ENCODE results near the gene CAMK2B. TPM values are rescaled to one million over a fixed set of nuclear protein-coding genes. Genes with fewer than 3 reads are reported as not detected.

The CAMK2B gene
- total RNA-seq, 1 experiment from 2014 or later: not detected

DNA sequence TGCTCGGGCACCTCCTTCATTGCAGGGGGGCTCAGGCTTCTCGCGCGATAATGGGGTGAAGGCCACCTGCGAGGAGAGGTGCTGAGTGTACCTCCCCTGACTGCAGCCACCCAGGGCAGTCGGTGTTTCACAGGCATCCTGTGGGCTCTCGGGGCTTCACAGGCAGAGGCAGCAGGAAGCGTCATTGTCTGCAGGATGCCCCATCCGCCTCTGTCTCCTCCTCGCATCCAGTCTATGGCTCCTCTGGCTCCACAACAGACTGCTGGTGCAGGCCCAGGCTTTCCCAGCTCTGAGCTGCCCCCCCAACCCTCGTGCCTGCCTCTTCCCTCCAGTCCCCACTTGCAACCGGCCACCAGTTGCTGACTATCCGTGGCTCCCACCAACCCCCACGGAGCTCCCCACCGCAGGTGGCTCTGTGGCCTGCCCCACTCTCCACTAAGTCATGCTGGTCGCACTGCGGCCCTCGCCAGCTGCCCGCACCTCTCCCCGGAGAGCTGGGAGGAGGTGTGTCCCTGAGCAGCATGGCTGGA, 36.5 kb downstream of the CAMK2B start:
- Histone ChIP-seq H3K27me3 (ENCODE audit: low read length) (no peaks in the 10 kb centered on the region), H4K20me1 (ENCODE audit: insufficient read depth, low read depth, low read length) (no peaks in the 10 kb centered on the region), H2AFZ (ENCODE audit: low read length) (no peak overlapping the region), H3K79me2 (ENCODE audit: low read length) (no peaks in the 10 kb centered on the region), H3K4me3 (ENCODE audit: low read length) (no peak overlapping the region), H3K36me3 (ENCODE audit: insufficient read depth, low read length) (no peaks in the 10 kb centered on the region), H3K9me2 (replicated peaks; ENCODE audit: insufficient read depth, low read length) (no peaks in the 10 kb centered on the region), H3K4me2 (ENCODE audit: low read depth, low read length, poor library complexity, severe bottlenecking) (no peak overlapping the region), H3K9me3 (ENCODE audit: low read length) (no peaks in the 10 kb centered on the region), H3K27ac (ENCODE audit: low read length) (no peak overlapping the region), H3K4me1 (ENCODE audit: low read length) (no peaks in the 10 kb centered on the region), H3K9ac (ENCODE audit: low read length) (no peak overlapping the region)
- DNase-seq: no peak

DNA sequence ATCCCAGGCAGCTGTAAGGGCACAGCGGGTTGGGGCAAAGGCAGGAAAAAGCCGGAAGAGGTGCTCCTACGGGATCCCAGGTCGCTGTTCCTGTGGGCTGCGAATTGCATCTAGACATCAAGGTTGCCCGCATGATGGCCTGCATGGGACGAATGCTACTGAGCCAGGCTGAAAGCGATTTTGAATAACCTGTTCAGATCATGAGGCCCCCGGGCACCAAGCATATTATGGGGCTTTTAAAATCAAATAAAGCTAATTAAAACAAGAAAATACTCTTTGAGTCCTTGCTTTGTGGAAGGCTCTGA, 37.1 kb downstream of the CAMK2B start:
- no peak overlapping the region for H3K9ac ChIP-seq (ENCODE audit: low read length)
- no peaks in the 10 kb centered on the region for H3K79me2 ChIP-seq (ENCODE audit: low read length)
- H3K4me2 ChIP-seq (ENCODE audit: low read depth, low read length, poor library complexity, severe bottlenecking): no peak overlapping the region
- no peak for DNase-seq
- no peaks in the 10 kb centered on the region for H3K36me3 ChIP-seq (ENCODE audit: insufficient read depth, low read length)
- H3K4me3 ChIP-seq (ENCODE audit: low read length): no peak overlapping the region
- H4K20me1 ChIP-seq (ENCODE audit: insufficient read depth, low read depth, low read length): no peaks in the 10 kb centered on the region
- H2AFZ ChIP-seq (ENCODE audit: low read length): no peak overlapping the region
- H3K27ac ChIP-seq (ENCODE audit: low read length): no peak overlapping the region
- no peaks in the 10 kb centered on the region for H3K9me3 ChIP-seq (ENCODE audit: low read length)
- no peaks in the 10 kb centered on the region for H3K27me3 ChIP-seq (ENCODE audit: low read length)
- no peaks in the 10 kb centered on the region for H3K9me2 ChIP-seq (replicated peaks; ENCODE audit: insufficient read depth, low read length)
- no peaks in the 10 kb centered on the region for H3K4me1 ChIP-seq (ENCODE audit: low read length)

DNA sequence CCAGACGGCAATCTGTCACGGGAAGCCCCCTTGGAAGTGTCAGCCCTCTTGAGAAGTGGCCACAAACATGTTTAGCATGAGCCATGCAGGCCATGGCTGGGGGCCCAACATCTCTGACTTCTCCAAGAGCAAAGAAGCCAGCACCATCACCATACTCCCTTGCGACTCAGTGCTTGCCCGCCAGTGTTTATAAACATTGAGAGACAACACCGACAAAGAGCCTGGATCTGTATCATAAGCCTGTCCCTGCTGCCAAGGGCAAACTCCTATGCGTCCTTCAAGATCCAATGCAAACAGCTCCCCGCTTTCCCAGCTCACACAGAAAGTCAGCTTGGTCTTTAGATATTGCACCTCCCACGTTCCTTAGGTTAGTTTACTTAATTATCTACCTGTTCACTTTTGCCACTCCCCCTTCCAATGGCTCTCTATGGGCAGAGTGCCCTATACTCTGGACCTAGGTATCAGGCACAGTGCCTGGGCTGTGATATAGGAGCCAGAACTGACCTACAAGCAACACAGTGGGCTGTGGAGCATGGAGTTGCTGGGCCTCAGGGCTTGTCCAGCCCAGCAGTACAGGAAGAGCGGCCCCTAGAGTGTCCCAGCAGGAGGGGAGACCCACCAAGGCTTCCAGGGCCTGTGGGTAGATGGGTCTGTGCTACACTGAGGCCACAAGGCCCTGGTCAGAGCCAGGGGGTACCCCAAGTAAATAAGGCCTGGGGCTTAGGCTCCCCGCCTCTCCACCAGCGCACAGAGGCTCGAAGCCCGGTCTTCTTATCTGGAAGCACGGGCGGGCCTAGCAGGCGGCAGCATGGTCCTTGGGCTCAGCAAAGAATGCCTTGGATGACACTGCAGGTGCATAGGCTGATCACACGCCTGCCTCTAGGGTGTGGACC, 37.7 kb downstream of the CAMK2B start:
- Histone ChIP-seq H3K79me2 (ENCODE audit: low read length) (no peaks in the 10 kb centered on the region), H3K27ac (ENCODE audit: low read length) (no peak overlapping the region), H3K27me3 (ENCODE audit: low read length) (no peaks in the 10 kb centered on the region), H3K4me1 (ENCODE audit: low read length) (no peaks in the 10 kb centered on the region), H4K20me1 (ENCODE audit: insufficient read depth, low read depth, low read length) (no peaks in the 10 kb centered on the region), H3K36me3 (ENCODE audit: insufficient read depth, low read length) (no peaks in the 10 kb centered on the region), H3K9me3 (ENCODE audit: low read length) (no peaks in the 10 kb centered on the region), H3K9ac (ENCODE audit: low read length) (no peak overlapping the region), H3K9me2 (replicated peaks; ENCODE audit: insufficient read depth, low read length) (no peaks in the 10 kb centered on the region), H3K4me2 (ENCODE audit: low read depth, low read length, poor library complexity, severe bottlenecking) (no peak overlapping the region), H3K4me3 (ENCODE audit: low read length) (no peak overlapping the region), H2AFZ (ENCODE audit: low read length) (no peak overlapping the region)
- DNase-seq: no peak

DNA sequence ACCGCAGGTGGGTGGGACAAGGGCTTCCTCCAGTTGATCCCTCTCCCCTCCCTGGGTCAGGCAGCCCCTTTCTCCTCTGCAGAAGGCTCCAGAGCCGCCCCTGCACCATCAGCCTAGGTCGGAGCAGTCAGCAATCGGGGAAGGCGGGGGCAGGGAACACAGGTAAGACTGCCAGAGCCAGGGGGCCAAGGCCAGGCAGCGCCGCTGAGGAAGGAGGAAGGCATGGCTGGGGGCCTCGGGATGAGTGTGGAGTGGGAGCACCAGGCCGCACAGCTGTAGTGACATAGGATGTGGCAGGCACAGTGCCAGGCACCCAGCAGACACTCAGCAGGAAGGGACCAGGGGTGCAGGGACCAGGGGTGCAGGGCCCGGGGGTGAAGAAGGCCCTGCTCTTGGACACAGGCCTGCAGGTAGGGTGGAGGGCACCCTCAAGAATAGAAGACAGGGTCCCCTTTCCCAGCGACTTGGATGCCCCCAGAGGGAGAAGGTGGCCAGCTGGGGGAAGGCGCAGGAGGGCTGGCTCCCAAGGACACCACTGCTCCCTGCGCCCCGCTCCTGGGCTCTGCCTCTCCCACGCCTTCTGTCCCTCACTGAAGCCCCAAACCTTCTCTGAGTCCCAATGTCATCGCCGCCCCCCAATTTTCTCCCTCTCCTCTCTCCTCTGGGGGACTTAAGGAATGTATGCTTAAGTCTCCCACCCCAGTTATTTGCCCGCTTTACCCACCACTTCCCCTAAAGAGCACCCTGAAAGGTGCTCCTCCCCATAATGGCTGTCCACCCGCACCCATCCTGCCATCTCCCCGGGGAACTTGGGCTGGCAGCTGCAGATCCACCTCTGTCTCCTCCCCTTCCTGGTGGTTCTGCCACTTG, 38.5 kb downstream of the CAMK2B start:
- no peak overlapping the region for H3K27ac ChIP-seq (ENCODE audit: low read length)
- H3K4me1 ChIP-seq (ENCODE audit: low read length): no peaks in the 10 kb centered on the region
- H2AFZ ChIP-seq (ENCODE audit: low read length): no peak overlapping the region
- no peak for DNase-seq
- no peaks in the 10 kb centered on the region for H3K36me3 ChIP-seq (ENCODE audit: insufficient read depth, low read length)
- H3K4me2 ChIP-seq (ENCODE audit: low read depth, low read length, poor library complexity, severe bottlenecking): no peak overlapping the region
- no peaks in the 10 kb centered on the region for H3K9me2 ChIP-seq (replicated peaks; ENCODE audit: insufficient read depth, low read length)
- H3K4me3 ChIP-seq (ENCODE audit: low read length): no peak overlapping the region
- no peaks in the 10 kb centered on the region for H3K79me2 ChIP-seq (ENCODE audit: low read length)
- H3K27me3 ChIP-seq (ENCODE audit: low read length): no peaks in the 10 kb centered on the region
- H3K9ac ChIP-seq (ENCODE audit: low read length): no peak overlapping the region
- H4K20me1 ChIP-seq (ENCODE audit: insufficient read depth, low read depth, low read length): no peaks in the 10 kb centered on the region
- no peaks in the 10 kb centered on the region for H3K9me3 ChIP-seq (ENCODE audit: low read length)

DNA sequence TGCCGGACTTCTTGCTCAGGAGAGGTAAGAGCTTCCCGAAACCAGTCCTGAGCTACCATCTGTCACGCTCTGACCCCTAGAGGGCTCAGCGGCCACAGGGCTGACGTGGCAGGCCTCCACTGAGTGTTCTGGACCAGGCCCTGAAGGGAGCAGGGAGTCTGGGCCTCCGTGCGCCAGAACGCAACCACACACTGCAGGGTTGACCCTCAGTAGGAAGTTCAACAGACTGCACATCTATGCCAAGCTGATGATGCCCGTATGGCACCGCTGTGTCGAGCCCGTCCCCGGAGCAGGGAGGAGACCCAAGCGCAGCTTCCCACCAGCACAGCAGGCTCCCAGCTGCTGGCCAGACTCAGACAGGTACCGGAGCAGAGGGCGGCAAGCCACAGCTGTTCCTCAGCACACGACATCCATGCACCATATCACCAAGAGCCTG, 39.2 kb downstream of the CAMK2B start:
- DNase-seq: no peak
- H3K27ac ChIP-seq (ENCODE audit: low read length): no peak overlapping the region
- H3K4me3 ChIP-seq (ENCODE audit: low read length): no peak overlapping the region
- H4K20me1 ChIP-seq (ENCODE audit: insufficient read depth, low read depth, low read length): no peaks in the 10 kb centered on the region
- no peak overlapping the region for H3K9ac ChIP-seq (ENCODE audit: low read length)
- no peak overlapping the region for H3K4me2 ChIP-seq (ENCODE audit: low read depth, low read length, poor library complexity, severe bottlenecking)
- no peaks in the 10 kb centered on the region for H3K27me3 ChIP-seq (ENCODE audit: low read length)
- H3K9me3 ChIP-seq (ENCODE audit: low read length): no peaks in the 10 kb centered on the region
- H3K9me2 ChIP-seq (replicated peaks; ENCODE audit: insufficient read depth, low read length): no peaks in the 10 kb centered on the region
- no peaks in the 10 kb centered on the region for H3K4me1 ChIP-seq (ENCODE audit: low read length)
- H2AFZ ChIP-seq (ENCODE audit: low read length): no peak overlapping the region
- H3K36me3 ChIP-seq (ENCODE audit: insufficient read depth, low read length): no peaks in the 10 kb centered on the region
- no peaks in the 10 kb centered on the region for H3K79me2 ChIP-seq (ENCODE audit: low read length)

DNA sequence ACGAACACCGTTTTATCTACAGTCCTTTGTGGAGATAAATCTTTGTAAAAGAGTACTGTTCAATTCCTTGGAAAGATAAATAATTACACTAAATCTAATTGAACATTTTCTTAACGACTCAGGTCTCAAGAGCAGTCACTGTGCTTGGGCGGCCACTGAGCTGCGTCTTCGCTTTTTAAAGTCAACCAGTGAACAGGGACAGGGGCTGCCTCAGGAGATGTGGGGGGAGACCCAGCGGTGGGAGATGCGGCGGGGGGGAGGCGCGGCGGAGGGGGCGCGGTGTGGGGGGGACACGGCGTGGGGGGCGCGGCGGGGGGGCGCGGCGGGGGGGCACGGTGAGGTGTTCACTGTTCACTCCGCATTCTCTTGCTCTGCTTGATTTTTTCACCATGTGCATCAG, 39.8 kb downstream of the CAMK2B start:
- Histone ChIP-seq H3K9me2 (replicated peaks; ENCODE audit: insufficient read depth, low read length) (no peaks in the 10 kb centered on the region), H3K9ac (ENCODE audit: low read length) (no peak overlapping the region), H3K4me3 (ENCODE audit: low read length) (no peak overlapping the region), H3K4me1 (ENCODE audit: low read length) (no peaks in the 10 kb centered on the region), H3K36me3 (ENCODE audit: insufficient read depth, low read length) (no peaks in the 10 kb centered on the region), H3K27me3 (ENCODE audit: low read length) (no peaks in the 10 kb centered on the region), H3K4me2 (ENCODE audit: low read depth, low read length, poor library complexity, severe bottlenecking) (no peak overlapping the region), H3K79me2 (ENCODE audit: low read length) (no peaks in the 10 kb centered on the region), H3K9me3 (ENCODE audit: low read length) (no peaks in the 10 kb centered on the region), H3K27ac (ENCODE audit: low read length) (no peak overlapping the region), H2AFZ (ENCODE audit: low read length) (no peak overlapping the region), H4K20me1 (ENCODE audit: insufficient read depth, low read depth, low read length) (no peaks in the 10 kb centered on the region)
- no peak for DNase-seq

DNA sequence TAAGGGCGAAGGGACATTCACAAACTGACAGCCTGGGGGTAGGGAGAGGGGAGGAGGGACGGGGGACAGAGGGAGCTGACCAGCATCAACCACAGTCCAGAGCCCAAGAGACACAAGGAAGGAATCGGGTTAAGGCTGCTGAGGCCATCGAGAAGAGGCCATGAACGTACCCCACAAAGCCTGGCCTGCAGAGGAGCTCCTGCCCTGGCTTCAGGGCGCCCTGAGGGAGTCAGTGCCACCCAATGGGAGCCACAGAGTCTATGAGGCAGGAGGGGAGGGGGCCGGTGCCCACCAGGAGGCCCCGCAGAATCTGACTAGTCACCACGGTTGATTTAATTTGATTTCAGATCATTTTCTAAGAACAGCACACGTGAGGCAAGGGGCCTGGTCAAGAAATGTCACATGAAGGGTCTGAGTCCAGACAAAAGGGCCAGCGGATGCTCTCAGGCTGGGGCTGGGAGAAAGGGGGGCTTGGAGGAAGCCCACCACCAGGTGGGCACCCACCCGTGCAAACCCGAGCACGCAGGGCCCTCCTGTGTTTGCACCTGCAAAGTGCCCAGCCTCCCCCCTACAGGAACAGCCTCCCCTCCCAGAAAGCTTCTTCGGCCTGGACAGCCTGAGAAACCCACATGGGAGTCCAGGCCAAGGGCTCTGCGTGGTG, 40.4 kb downstream of the CAMK2B start:
- H2AFZ ChIP-seq (ENCODE audit: low read length): no peak overlapping the region
- DNase-seq: no peak

DNA sequence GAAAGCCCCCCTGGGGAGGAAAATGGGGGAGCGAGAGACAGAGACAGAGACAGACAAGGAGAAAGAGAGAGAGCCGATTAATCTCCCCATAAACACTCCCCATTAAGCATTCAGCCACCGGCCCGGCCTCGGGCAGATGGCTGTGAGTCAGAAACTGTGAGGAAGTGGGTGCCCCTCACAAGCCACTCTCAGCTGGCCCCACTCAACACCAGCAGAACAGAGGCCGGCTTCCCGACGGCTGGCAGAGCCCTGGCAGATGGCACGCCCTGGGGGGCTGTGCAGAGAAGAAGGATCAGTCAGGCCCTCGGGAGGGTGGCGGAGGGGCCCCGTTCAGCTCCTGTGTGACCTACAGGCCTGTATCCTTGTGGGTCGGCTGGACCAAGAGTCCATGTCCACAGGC, 41.2 kb downstream of the CAMK2B start:
- H3K4me3 ChIP-seq (ENCODE audit: low read length): no peak overlapping the region
- DNase-seq: no peak
- no peaks in the 10 kb centered on the region for H3K9me3 ChIP-seq (ENCODE audit: low read length)

More for the DNA sequence above, 40.4 kb downstream of the CAMK2B start:
- Histone ChIP-seq H3K27me3 (ENCODE audit: low read length) (no peaks in the 10 kb centered on the region), H4K20me1 (ENCODE audit: insufficient read depth, low read depth, low read length) (no peaks in the 10 kb centered on the region), H3K27ac (ENCODE audit: low read length) (no peak overlapping the region), H3K4me1 (ENCODE audit: low read length) (no peaks in the 10 kb centered on the region), H3K4me2 (ENCODE audit: low read depth, low read length, poor library complexity, severe bottlenecking) (no peak overlapping the region), H3K79me2 (ENCODE audit: low read length) (no peaks in the 10 kb centered on the region), H3K9ac (ENCODE audit: low read length) (no peak overlapping the region), H3K4me3 (ENCODE audit: low read length) (no peak overlapping the region), H3K9me2 (replicated peaks; ENCODE audit: insufficient read depth, low read length) (no peaks in the 10 kb centered on the region), H3K36me3 (ENCODE audit: insufficient read depth, low read length) (no peaks in the 10 kb centered on the region), H3K9me3 (ENCODE audit: low read length) (no peaks in the 10 kb centered on the region)

More for the DNA sequence above, 41.2 kb downstream of the CAMK2B start:
- Histone ChIP-seq H3K4me2 (ENCODE audit: low read depth, low read length, poor library complexity, severe bottlenecking) (no peak overlapping the region), H3K9ac (ENCODE audit: low read length) (no peak overlapping the region), H2AFZ (ENCODE audit: low read length) (no peak overlapping the region), H3K4me1 (ENCODE audit: low read length) (no peaks in the 10 kb centered on the region), H3K27me3 (ENCODE audit: low read length) (no peaks in the 10 kb centered on the region), H3K79me2 (ENCODE audit: low read length) (no peaks in the 10 kb centered on the region), H3K27ac (ENCODE audit: low read length) (no peak overlapping the region), H4K20me1 (ENCODE audit: insufficient read depth, low read depth, low read length) (no peaks in the 10 kb centered on the region), H3K36me3 (ENCODE audit: insufficient read depth, low read length) (no peaks in the 10 kb centered on the region), H3K9me2 (replicated peaks; ENCODE audit: insufficient read depth, low read length) (no peaks in the 10 kb centered on the region)
